DMS79 treated with DMSO at 0.1 percent for 48 hours (cell line): ENCODE measurements around the gene CEP95.
"Not testable (repeated sequence)": the region's sequence is repeated elsewhere in the genome, so short reads cannot be mapped to it uniquely, and the experiment has no call there.

Experiments
- DNase-seq: peaks from one replicate; lab custom pipeline; 2025; lab: John Stamatoyannopoulos, UW

Gene CEP95

DNA sequence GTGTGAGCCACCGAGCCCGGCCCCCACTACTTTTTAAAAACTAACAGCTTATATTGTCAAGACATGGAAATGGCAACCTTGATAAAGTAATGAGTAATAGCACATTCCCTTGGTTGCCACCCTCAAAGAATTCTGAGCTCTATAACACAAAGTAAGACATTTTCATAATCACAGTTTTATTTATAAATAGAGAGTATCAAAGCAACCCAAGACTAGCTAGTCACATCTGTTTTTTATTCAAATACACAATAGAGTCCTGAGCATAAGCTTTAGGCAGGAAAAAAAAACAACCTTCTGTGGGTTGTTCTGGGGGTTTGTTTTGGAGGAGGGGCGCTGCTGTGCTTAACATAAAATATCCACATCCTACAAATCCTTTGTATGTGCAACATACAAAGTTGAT lies 68.7 kb downstream of the CEP95 start:
- DNase-seq = no peak

GRCh38 chr17:64577025-64577424 lies 70.2 kb downstream of the CEP95 start:
- DNase-seq = not testable (repeated sequence)

- no peak for DNase-seq
Observed at GRCh38 chr17:64579917-64580316, 73.1 kb downstream of the CEP95 start.

- DNase-seq = no peak
Observed at GRCh38 chr17:64580384-64581315, 73.9 kb downstream of the CEP95 start.

GRCh38 chr17:64583038-64583437 lies 76.3 kb downstream of the CEP95 start:
- no peak for DNase-seq

- DNase-seq = no peak
Observed at GRCh38 chr17:64585146-64585545, 78.4 kb downstream of the CEP95 start.
